GM12873 (cell line): ENCODE measurements around the gene RNF183.

Source experiments
- TF ChIP-seq, protein P1 (sequence below): IDR thresholded peaks from 2 replicates; pipeline ENCODE4 v1.5.1; 2012; ENCODE audit warnings: low read depth, mild to moderate bottlenecking, moderate library complexity, low read length, control low read depth; ENCODE audit not compliant: insufficient read depth; ENCODE audit errors: missing control alignments

Gene RNF183

DNA sequence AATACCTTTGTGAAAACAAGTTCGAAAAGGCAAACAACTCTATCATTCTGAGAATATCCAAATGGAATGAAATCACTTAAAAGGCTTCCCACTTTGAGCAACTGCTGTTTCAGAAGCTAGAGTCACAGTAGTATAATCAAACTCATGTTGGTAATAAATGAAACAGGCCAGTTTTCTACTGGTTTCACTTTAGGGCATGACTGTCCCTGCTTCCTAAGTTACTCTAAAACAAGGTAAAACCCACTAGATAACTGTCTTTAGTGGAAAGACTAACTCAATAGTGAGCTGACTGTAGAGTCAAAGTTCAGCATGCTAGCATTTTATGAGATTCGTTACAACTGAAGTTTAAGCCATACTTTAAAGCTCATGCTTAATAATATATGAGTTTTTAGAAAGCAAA is 33.8 kb downstream of the RNF183 start:
- TF ChIP-seq, protein P1, sequence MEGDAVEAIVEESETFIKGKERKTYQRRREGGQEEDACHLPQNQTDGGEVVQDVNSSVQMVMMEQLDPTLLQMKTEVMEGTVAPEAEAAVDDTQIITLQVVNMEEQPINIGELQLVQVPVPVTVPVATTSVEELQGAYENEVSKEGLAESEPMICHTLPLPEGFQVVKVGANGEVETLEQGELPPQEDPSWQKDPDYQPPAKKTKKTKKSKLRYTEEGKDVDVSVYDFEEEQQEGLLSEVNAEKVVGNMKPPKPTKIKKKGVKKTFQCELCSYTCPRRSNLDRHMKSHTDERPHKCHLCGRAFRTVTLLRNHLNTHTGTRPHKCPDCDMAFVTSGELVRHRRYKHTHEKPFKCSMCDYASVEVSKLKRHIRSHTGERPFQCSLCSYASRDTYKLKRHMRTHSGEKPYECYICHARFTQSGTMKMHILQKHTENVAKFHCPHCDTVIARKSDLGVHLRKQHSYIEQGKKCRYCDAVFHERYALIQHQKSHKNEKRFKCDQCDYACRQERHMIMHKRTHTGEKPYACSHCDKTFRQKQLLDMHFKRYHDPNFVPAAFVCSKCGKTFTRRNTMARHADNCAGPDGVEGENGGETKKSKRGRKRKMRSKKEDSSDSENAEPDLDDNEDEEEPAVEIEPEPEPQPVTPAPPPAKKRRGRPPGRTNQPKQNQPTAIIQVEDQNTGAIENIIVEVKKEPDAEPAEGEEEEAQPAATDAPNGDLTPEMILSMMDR = no peak

DNA sequence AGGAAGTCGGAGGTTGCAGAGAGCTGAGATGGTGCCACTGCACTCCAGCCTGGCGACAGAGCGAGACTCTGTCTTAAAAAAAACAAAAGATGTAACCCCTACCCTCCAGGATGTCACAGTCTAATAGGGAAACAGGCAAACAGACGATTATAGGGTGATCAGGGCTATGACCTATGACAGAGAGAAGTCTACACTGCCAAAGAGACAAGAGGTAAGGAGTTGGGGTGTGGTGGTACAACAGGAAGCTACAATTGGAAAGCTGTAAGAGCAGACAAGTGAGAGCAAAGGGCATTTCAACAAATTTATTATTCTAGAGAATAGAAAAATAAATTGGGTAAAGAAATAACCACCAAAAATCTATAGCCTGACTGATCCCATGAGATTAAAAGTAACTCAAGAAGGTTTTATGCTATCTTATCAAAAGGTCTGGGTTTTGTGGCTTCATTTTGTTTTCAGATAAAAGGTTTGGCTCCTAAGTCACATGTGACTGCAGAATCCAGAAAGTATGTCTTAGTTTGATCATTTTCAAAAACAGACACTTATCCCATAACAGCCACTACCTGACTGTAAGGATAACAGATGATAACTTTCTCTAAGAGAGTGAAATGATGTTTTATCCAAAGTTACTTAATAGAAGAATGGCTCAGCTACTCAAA is 35.1 kb downstream of the RNF183 start:
- TF ChIP-seq, protein P1 = no peak

DNA sequence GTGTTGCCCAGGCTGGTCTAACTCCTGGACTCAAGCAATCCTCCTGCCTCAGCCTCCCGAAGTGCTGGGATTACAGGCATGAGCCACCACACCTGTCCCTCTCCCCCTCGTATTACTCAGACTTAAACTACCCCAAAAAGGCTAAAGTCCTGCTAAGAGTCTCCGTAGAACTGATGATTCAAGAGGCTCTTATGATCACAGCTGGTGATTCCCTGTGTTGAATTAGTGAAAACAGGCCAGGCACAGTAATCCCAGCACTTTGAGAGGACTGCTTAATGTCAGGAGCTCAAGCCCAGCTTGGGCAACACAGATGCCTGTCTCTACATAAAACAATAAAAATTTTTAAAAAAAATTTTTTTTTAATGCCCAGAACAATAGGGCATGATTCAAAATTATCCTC is 37.0 kb downstream of the RNF183 start:
- TF ChIP-seq, protein P1 = no peak

DNA sequence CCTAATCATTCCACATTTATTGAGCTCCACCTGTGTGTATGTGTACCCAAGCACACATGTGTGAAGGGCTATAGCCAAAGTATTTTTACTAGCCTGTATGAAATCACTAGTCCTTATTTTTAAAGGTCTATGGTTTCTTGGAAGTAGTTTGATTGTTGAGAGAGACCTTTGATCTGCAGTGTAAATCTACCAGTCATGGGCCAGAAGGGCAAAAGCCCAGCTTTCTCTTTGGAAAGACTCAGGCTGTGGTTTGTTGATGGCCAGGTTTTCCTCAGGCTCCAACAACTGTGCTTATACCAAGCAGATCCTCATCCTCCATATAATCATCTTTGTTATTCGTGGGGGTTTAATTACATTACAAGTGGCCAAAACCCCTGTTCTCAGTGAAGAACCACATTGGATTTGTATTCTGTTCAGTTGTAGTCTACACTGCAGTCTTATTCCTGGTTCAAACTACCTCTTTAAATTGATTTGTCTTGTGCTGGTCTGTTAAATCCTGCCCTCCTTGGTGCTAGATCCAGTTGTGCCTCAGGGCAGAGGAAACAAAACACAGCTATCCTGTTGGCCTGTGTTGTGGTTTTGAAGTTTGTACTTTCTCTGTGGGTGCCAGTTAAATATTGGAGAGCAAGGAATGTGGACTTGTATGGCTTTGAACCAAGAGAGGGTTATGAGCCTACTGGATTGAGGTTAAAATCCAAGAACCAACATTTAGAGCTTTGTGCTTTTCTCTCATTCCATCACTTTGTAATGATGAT is 41.1 kb downstream of the RNF183 start:
- TF ChIP-seq, protein P1 = no peak

DNA sequence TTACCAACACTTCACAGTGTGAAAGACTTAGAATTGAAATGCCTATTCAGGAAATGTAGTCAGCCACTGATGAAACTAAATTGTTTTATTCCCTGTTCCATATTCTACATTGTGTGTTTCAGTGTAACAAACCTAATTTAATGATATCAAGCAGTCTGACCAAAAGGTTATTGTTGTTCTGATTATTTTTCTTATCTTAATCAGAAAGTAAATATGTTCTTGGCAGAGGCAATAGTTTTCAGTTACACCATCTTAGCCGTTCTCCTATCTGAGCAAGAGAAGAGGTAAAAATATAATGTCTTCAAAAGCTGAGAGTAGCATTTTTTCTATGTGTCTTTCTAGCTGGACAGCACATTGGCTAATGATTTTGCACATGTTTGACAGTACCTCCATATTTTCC is 44.9 kb downstream of the RNF183 start:
- TF ChIP-seq, protein P1 = no peak

DNA sequence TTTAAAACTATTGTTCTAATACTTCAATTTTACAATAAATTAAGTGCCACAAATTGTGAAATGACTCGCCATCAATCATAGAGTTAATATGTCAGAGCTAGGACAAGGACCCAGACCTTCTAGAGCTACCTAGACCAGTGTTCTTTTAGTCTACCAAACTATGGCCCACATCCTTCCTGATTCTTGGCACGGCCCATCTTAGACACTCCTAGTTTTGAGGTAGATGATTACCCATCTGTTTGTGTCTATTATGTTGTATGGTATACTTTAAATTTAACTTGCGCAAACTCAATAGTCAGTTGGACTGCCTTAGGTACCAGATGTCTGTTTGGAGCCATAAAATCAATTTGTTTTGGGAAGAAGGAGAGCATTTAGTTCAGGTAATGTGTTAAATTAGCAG is 45.3 kb downstream of the RNF183 start:
- TF ChIP-seq, protein P1 = no peak

DNA sequence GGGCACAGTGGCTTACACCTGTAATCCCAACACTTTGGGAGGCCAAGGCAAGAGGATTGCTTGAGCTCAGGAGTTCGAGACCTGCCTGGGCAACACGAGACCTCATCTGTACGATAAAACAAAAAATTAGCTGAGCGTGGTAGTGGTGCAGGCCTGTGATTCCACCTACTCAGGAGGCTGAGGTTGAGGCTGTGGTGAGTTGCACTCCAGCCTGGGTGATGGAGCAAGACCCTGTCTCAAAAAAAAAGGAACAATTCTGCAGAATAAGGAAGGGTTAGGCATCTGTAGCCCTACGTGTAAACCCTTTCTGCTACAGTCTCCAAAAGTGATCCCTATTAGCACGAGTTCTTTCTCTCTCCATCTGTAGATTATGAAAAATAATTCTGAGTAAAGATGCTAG is 47.7 kb downstream of the RNF183 start:
- TF ChIP-seq, protein P1 = no peak
